Measurements from ENCODE around the gene MMAB. TPM values are rescaled to one million over a fixed set of nuclear protein-coding genes. Genes with fewer than 3 reads are reported as not detected.

The MMAB gene
- total RNA-seq, 1 experiment from 2014 or later = 24.3 TPM

GRCh38 chr12:109553483-109553882 is 19.8 kb downstream of the MMAB start:
- no peak for DNase-seq
- no peak overlapping the region for H3K4me2 ChIP-seq (ENCODE audit: insufficient read depth, insufficient read length, low read length)
- no peak overlapping the region for H2BK5ac ChIP-seq (ENCODE audit: insufficient read length, low read length)
- no peaks in the 10 kb centered on the region for H3K4me1 ChIP-seq (ENCODE audit: insufficient read depth, low read length)
- no peak overlapping the region for H3K4ac ChIP-seq (ENCODE audit: low read depth, low read length)
- no peak overlapping the region for H3K18ac ChIP-seq (ENCODE audit: insufficient read length, low read depth, low read length)
- no peak overlapping the region for H3K9ac ChIP-seq (ENCODE audit: extremely low read depth, insufficient read length, low read length)
- Mint-ChIP-seq H3K4me1 (peaks cover 2 to 5% of the 10 kb centered on the region in 2 experiments; a peak in 3 of 4 replicates), H3K27ac (peak overlapping the region in 1 of 3 experiments; percentile 32; a peak in 2 of 7 replicates), H3K4me3 (no peak overlapping the region), H3K9me3 (no peaks in the 10 kb centered on the region), H3K27me3 (ENCODE audit: low read depth) (peaks cover 10% of the 10 kb centered on the region), H3K36me3 (ENCODE audit: insufficient read depth in 1 of 3, low read depth in 3 of 3) (no peaks in the 10 kb centered on the region; a peak in 2 of 7 replicates)
- no peak overlapping the region for H4K5ac ChIP-seq (ENCODE audit: insufficient read length, low read depth, low read length)
- H3K9me3 ChIP-seq (ENCODE audit: control insufficient read depth, low read depth, low read length) = no peaks in the 10 kb centered on the region
- no peaks in the 10 kb centered on the region for H3K23me2 ChIP-seq (ENCODE audit: insufficient read length, low read depth, low read length, poor library complexity, severe bottlenecking)
- no peak for TF ChIP-seq CTCF (conservative IDR thresholded peaks at IDR 0.05)
- no peak overlapping the region for H4K91ac ChIP-seq (ENCODE audit: insufficient read length, low read depth, low read length)
- H2AFZ ChIP-seq (ENCODE audit: low read length) = no peak overlapping the region
- no peaks in the 10 kb centered on the region for H3K27me3 ChIP-seq (ENCODE audit: insufficient read depth, low read length)
- H3K23ac ChIP-seq (ENCODE audit: insufficient read length, low read depth, low read length) = no peak overlapping the region
- H2BK12ac ChIP-seq (ENCODE audit: insufficient read length, low read depth, low read length) = no peak overlapping the region
- no peak overlapping the region for H3T11ph ChIP-seq (ENCODE audit: low read length)
- no peak overlapping the region for H2BK120ac ChIP-seq (ENCODE audit: low read depth, low read length, poor library complexity, severe bottlenecking)
- H3K27ac ChIP-seq (ENCODE audit: insufficient read length, low read depth, low read length) = no peak overlapping the region
- H2BK15ac ChIP-seq (ENCODE audit: low read depth, low read length) = no peak overlapping the region
- WGBS (ENCODE audit: extremely low coverage, insufficient read length, low lambda C conversion rate) = no CpG with 5 or more reads among the region's 7 CpGs
- no peaks in the 10 kb centered on the region for H4K20me1 ChIP-seq (ENCODE audit: control insufficient read depth, insufficient read depth, insufficient read length)
- H2BK20ac ChIP-seq (ENCODE audit: low read depth, low read length, poor library complexity, severe bottlenecking) = no peak overlapping the region
- H4K8ac ChIP-seq (replicated peaks; ENCODE audit: insufficient read length, low read depth, low read length) = no peak overlapping the region
- H3K56ac ChIP-seq (ENCODE audit: insufficient read length, low read depth, low read length) = no peak overlapping the region
- H3K79me1 ChIP-seq (ENCODE audit: insufficient read depth, low read depth, low read length, poor library complexity, severe bottlenecking) = no peaks in the 10 kb centered on the region
- H3K79me2 ChIP-seq (ENCODE audit: insufficient read depth, low read length) = no peaks in the 10 kb centered on the region
- H2AK5ac ChIP-seq (ENCODE audit: insufficient read length, low read length) = no peak overlapping the region
- no peak overlapping the region for H3K14ac ChIP-seq (ENCODE audit: insufficient read depth, low read length)
